Breast epithelium (tissue), 3 donors: ENCODE results near the gene BCL7A.

ENCODE experiments used
- POLR2A ChIP-seq: fragments of 450-650 bp; IDR thresholded peaks from one replicate; pipeline ENCODE4 v1.6.1; 2016; ENCODE audit warnings: antibody characterized with exemption, mild to moderate bottlenecking, moderate library complexity
- POLR2AphosphoS5 ChIP-seq, 3 donors: sonication (generic); formaldehyde crosslinking; IDR thresholded peaks; one replicate each; pipeline ENCODE4 v1.6.1; 2017; ENCODE audit warnings: antibody characterized with exemption in 3 of 3
- TF ChIP-seq, protein P1 (sequence below), 3 donors: fragments of 450-650 bp; IDR thresholded peaks; one replicate each; pipeline ENCODE4 v1.5.1; 2016 to 2017; ENCODE audit warnings: antibody characterized with exemption in 3 of 3, mild to moderate bottlenecking in 3 of 3, moderate library complexity in 3 of 3

DNA sequence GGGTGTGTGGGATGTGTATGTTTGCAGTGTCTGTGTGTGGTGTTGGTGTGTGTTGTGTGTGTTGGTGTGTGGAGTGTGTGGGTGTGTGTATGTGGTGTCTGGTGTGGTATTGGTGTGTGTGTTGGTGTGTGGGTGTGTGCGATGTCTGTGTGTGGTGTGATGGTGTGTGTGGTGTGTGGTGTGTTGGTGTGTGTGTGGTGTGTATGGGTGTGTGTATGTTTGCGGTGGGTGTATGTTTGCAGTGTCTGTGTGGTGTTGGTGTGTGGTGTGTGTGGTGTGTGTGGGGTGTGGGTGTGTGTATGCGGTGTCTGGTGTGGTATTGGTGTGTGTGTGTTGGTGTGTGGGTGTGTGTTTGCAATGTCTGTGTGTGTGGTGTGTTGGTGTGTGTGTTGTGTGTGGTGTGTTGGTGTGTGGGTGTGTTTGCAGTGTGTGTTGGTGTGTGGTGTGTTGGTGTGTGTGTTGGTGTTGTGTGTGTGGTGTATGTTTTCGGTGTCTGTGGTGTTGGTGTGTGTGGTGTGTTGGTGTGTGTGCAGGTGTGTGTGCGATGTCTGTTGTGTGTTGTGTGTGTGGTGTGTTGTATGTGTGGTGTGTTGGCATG lies 72.6 kb downstream of the BCL7A start:
- TF ChIP-seq, protein P1, sequence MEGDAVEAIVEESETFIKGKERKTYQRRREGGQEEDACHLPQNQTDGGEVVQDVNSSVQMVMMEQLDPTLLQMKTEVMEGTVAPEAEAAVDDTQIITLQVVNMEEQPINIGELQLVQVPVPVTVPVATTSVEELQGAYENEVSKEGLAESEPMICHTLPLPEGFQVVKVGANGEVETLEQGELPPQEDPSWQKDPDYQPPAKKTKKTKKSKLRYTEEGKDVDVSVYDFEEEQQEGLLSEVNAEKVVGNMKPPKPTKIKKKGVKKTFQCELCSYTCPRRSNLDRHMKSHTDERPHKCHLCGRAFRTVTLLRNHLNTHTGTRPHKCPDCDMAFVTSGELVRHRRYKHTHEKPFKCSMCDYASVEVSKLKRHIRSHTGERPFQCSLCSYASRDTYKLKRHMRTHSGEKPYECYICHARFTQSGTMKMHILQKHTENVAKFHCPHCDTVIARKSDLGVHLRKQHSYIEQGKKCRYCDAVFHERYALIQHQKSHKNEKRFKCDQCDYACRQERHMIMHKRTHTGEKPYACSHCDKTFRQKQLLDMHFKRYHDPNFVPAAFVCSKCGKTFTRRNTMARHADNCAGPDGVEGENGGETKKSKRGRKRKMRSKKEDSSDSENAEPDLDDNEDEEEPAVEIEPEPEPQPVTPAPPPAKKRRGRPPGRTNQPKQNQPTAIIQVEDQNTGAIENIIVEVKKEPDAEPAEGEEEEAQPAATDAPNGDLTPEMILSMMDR (IDR thresholded peaks at IDR 0.05): no peak
- TF ChIP-seq POLR2AphosphoS5 (IDR thresholded peaks at IDR 0.05) (no peak), POLR2A (no peak)
